Activated T-cell treated with anti-CD3 and anti-CD28 coated beads, Interleukin-2, amount 50 U/mL, for 4 hours (primary cell): Measurements from ENCODE around the gene SLC44A4. TPM values are rescaled to one million over a fixed set of nuclear protein-coding genes. Genes with fewer than 3 reads are reported as not detected.
"Not testable (repeated sequence)": the region's sequence is repeated elsewhere in the genome, so short reads cannot be mapped to it uniquely, and the experiment has no call there.

Experiments
- ATAC-seq, 2 donors: fragments of 200-7000 bp; cut with Tn5 transposase; one replicate each; pipeline ENCODE4 v1.10.0; 2021
- DNase-seq: peaks from one replicate; pipeline ENCODE4 v3.0.0-alpha.2; 2020
- H3K27me3 Mint-ChIP-seq: one replicate; pipeline ENCODE4 v1.8.0; 2021; ENCODE audit warnings: low read depth, mixed read lengths
- H3K36me3 Mint-ChIP-seq: one replicate; pipeline ENCODE4 v1.8.0; 2022; ENCODE audit warnings: mixed read lengths; ENCODE audit not compliant: insufficient read depth
- H3K4me1 Mint-ChIP-seq: one replicate; pipeline ENCODE4 v1.8.0; 2021; ENCODE audit warnings: low read depth, mixed read lengths
- H3K4me3 Mint-ChIP-seq: one replicate; pipeline ENCODE4 v1.8.0; 2021; ENCODE audit warnings: mild to moderate bottlenecking, moderate library complexity, mixed read lengths
- H3K9me3 Mint-ChIP-seq: one replicate; pipeline ENCODE4 v1.8.0; 2021; ENCODE audit warnings: mixed read lengths
- total RNA-seq, 3 donors: library from RNA; stranded (reverse); gene quantifications; one replicate each; pipeline ENCODE4 v1.2.1, GENCODE V29; 2021

SLC44A4 gene
- total RNA-seq, 3 donors from 2014 or later: 0.13 to 0.60 (median 0.20) TPM

GRCh38 chr6:31864123-31864562, 14.7 kb downstream of the SLC44A4 start:
- not testable (repeated sequence) for H3K27me3 Mint-ChIP-seq, H3K36me3 Mint-ChIP-seq, H3K9me3 Mint-ChIP-seq

GRCh38 chr6:31862344-31863235, 16.2 kb downstream of the SLC44A4 start, which contains the start of gene NEU1:
Gene NEU1, minus strand, starts transcription at chr6:31862821. Its CDS starts 45 bp downstream, at chr6:31862776.
- H3K36me3 Mint-ChIP-seq: peaks cover 12% of the 10 kb centered on the region
- DNase-seq: peak; percentile 98
- peak; percentile 97 for ATAC-seq
- H3K9me3 Mint-ChIP-seq: no peaks in the 10 kb centered on the region
- peak within 1 kb of the TSS; percentile 89 for H3K4me3 Mint-ChIP-seq
- peaks cover 18% of the 10 kb centered on the region for H3K4me1 Mint-ChIP-seq
- H3K27me3 Mint-ChIP-seq: no peaks in the 10 kb centered on the region

More at GRCh38 chr6:31864123-31864562, 14.7 kb downstream of the SLC44A4 start:
- H3K4me1 Mint-ChIP-seq: peaks cover 18% of the 10 kb centered on the region
- DNase-seq, ATAC-seq: not testable (repeated sequence)
- peak overlapping the region; percentile 89 for H3K4me3 Mint-ChIP-seq

GRCh38 chr6:31861919-31862343, 16.9 kb downstream of the SLC44A4 start:
- Mint-ChIP-seq H3K4me1 (peaks cover 18% of the 10 kb centered on the region), H3K27me3 (no peaks in the 10 kb centered on the region), H3K4me3 (peak overlapping the region; percentile 89), H3K9me3 (no peaks in the 10 kb centered on the region), H3K36me3 (peaks cover 18% of the 10 kb centered on the region)
- DNase-seq: no peak
- no peak for ATAC-seq

GRCh38 chr6:31861150-31861549, 17.6 kb downstream of the SLC44A4 start:
- DNase-seq (no peak), ATAC-seq (no peak)
- Mint-ChIP-seq H3K4me3 (peak overlapping the region; percentile 89), H3K27me3 (no peaks in the 10 kb centered on the region), H3K9me3 (no peaks in the 10 kb centered on the region), H3K4me1 (peaks cover 18% of the 10 kb centered on the region), H3K36me3 (peaks cover 19% of the 10 kb centered on the region)

GRCh38 chr6:31860349-31860748, 18.4 kb downstream of the SLC44A4 start:
- DNase-seq (no peak), ATAC-seq (no peak)
- H3K36me3 Mint-ChIP-seq: peaks cover 19% of the 10 kb centered on the region
- peaks cover 18% of the 10 kb centered on the region for H3K4me1 Mint-ChIP-seq
- H3K27me3 Mint-ChIP-seq: no peaks in the 10 kb centered on the region
- no peak overlapping the region for H3K4me3 Mint-ChIP-seq
- H3K9me3 Mint-ChIP-seq: no peaks in the 10 kb centered on the region

- H3K4me1 Mint-ChIP-seq: peaks cover 18% of the 10 kb centered on the region
- no peak for DNase-seq
Observed at GRCh38 chr6:31859923-31860322, 18.9 kb downstream of the SLC44A4 start.

GRCh38 chr6:31858707-31859106, 20.1 kb downstream of the SLC44A4 start:
- Mint-ChIP-seq H3K4me1 (peaks cover 12% of the 10 kb centered on the region), H3K36me3 (peaks cover 20% of the 10 kb centered on the region), H3K27me3 (no peaks in the 10 kb centered on the region), H3K9me3 (no peaks in the 10 kb centered on the region), H3K4me3 (no peak overlapping the region)
- ATAC-seq (no peak), DNase-seq (no peak)

More at GRCh38 chr6:31859923-31860322, 18.9 kb downstream of the SLC44A4 start:
- Mint-ChIP-seq H3K27me3 (no peaks in the 10 kb centered on the region), H3K9me3 (no peaks in the 10 kb centered on the region), H3K4me3 (no peak overlapping the region), H3K36me3 (peaks cover 20% of the 10 kb centered on the region)
- no peak for ATAC-seq

GRCh38 chr6:31857774-31858173, 21.0 kb downstream of the SLC44A4 start:
- not testable (repeated sequence) for H3K27me3 Mint-ChIP-seq, H3K4me3 Mint-ChIP-seq, H3K9me3 Mint-ChIP-seq, DNase-seq, ATAC-seq
- peaks cover 20% of the 10 kb centered on the region for H3K36me3 Mint-ChIP-seq
- H3K4me1 Mint-ChIP-seq: peaks cover 11% of the 10 kb centered on the region

- not testable (repeated sequence) for H3K4me3 Mint-ChIP-seq
Observed at GRCh38 chr6:31851980-31852718, 26.6 kb downstream of the SLC44A4 start.

GRCh38 chr6:31851485-31851832, 27.3 kb downstream of the SLC44A4 start:
- ATAC-seq (no peak), DNase-seq (no peak)
- H3K27me3 Mint-ChIP-seq: no peaks in the 10 kb centered on the region
- H3K4me1 Mint-ChIP-seq: no peaks in the 10 kb centered on the region
- no peaks in the 10 kb centered on the region for H3K9me3 Mint-ChIP-seq
- H3K36me3 Mint-ChIP-seq: peaks cover 4% of the 10 kb centered on the region
- H3K4me3 Mint-ChIP-seq: no peak overlapping the region

More at GRCh38 chr6:31851980-31852718, 26.6 kb downstream of the SLC44A4 start:
- ATAC-seq, H3K4me1 Mint-ChIP-seq, DNase-seq, H3K27me3 Mint-ChIP-seq, H3K36me3 Mint-ChIP-seq, H3K9me3 Mint-ChIP-seq: not testable (repeated sequence)

- Mint-ChIP-seq H3K27me3 (no peaks in the 10 kb centered on the region), H3K9me3 (no peaks in the 10 kb centered on the region), H3K4me1 (no peaks in the 10 kb centered on the region), H3K36me3 (peaks cover 4% of the 10 kb centered on the region), H3K4me3 (no peak overlapping the region)
- DNase-seq: no peak
- ATAC-seq: no peak
Observed at GRCh38 chr6:31850765-31851484, 27.9 kb downstream of the SLC44A4 start.

GRCh38 chr6:31847276-31847978, 31.4 kb downstream of the SLC44A4 start:
- no peaks in the 10 kb centered on the region for H3K9me3 Mint-ChIP-seq
- ATAC-seq (no peak), DNase-seq (no peak)
- H3K27me3 Mint-ChIP-seq: no peaks in the 10 kb centered on the region
- H3K4me3 Mint-ChIP-seq: no peak overlapping the region
- peaks cover 3% of the 10 kb centered on the region for H3K36me3 Mint-ChIP-seq
- no peaks in the 10 kb centered on the region for H3K4me1 Mint-ChIP-seq

GRCh38 chr6:31844507-31844906, 34.3 kb downstream of the SLC44A4 start:
- no peaks in the 10 kb centered on the region for H3K27me3 Mint-ChIP-seq
- DNase-seq (no peak), ATAC-seq (no peak)
- peaks cover under 1% of the 10 kb centered on the region for H3K4me1 Mint-ChIP-seq
- no peaks in the 10 kb centered on the region for H3K9me3 Mint-ChIP-seq
- no peak overlapping the region for H3K4me3 Mint-ChIP-seq
- peaks cover 9% of the 10 kb centered on the region for H3K36me3 Mint-ChIP-seq
